ENCODE measurements around the gene RPL10A. TPM values are rescaled to one million over a fixed set of nuclear protein-coding genes. Genes with fewer than 3 reads are reported as not detected.

Gene RPL10A
- total RNA-seq, 1 donor from 2014 or later = 3,222 TPM

- H3K9me3 ChIP-seq (ENCODE audit: control insufficient read depth in 3 of 3, low read length in 3 of 3) = no peaks in the 10 kb centered on the region
- H3K36me3 ChIP-seq (ENCODE audit: control insufficient read depth in 3 of 3, insufficient read depth in 3 of 3, low read length in 3 of 3) = peaks cover 19 to 33% (median 22%) of the 10 kb centered on the region in 3 donors
- no peaks in the 10 kb centered on the region for H3K27me3 ChIP-seq (ENCODE audit: control insufficient read depth in 3 of 3, insufficient read depth in 3 of 3, low read length in 3 of 3)
- H3K4me1 ChIP-seq (ENCODE audit: control insufficient read depth in 3 of 3, insufficient read depth in 3 of 3, low read length in 3 of 3) = peaks cover 27 to 28% (median 27%) of the 10 kb centered on the region in 3 donors
- H3K27ac ChIP-seq (ENCODE audit: low read depth, low read length) = no peak overlapping the region
- H3K4me3 ChIP-seq (ENCODE audit: low read length in 3 of 3) = no peak overlapping the region
- H3K9ac ChIP-seq (ENCODE audit: low read depth in 1 of 3, low read length in 3 of 3) = no peak overlapping the region
These were observed 10.3 kb upstream of the RPL10A start for GRCh38 chr6:35457907-35458306.

DNA sequence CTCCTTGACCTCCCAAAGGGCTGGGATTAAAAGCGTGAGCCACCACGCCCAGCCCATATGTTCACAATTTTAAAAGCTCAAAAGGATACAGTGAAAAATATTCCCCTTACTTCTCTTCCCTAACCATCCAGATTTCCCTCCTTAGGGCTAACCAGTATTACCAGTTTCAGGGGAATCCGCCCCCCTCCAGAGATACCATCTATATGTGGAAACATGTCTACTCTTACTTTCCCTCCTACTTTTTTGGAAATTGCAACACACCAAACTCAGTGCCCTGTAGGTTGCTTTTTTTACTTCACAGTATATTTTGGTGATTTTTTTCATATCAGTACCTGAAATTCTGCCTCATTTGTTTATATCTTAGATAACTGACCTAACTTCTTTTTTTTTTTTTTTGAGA is 6.9 kb upstream of the RPL10A start:
- Histone ChIP-seq H3K9ac (ENCODE audit: low read depth in 1 of 3, low read length in 3 of 3) (no peak overlapping the region), H3K4me3 (ENCODE audit: low read length in 3 of 3) (no peak overlapping the region), H3K27me3 (ENCODE audit: control insufficient read depth in 3 of 3, insufficient read depth in 3 of 3, low read length in 3 of 3) (no peaks in the 10 kb centered on the region), H3K36me3 (ENCODE audit: control insufficient read depth in 3 of 3, insufficient read depth in 3 of 3, low read length in 3 of 3) (peaks cover 18 to 32% (median 20%) of the 10 kb centered on the region in 3 donors), H3K9me3 (ENCODE audit: control insufficient read depth in 3 of 3, low read length in 3 of 3) (no peaks in the 10 kb centered on the region), H3K4me1 (ENCODE audit: control insufficient read depth in 3 of 3, insufficient read depth in 3 of 3, low read length in 3 of 3) (no peaks in the 10 kb centered on the region), H3K27ac (ENCODE audit: low read depth, low read length) (no peak overlapping the region)

- H3K27ac ChIP-seq (ENCODE audit: low read depth, low read length) = no peak overlapping the region
- H3K4me1 ChIP-seq (ENCODE audit: control insufficient read depth in 3 of 3, insufficient read depth in 3 of 3, low read length in 3 of 3) = peaks cover 6 to 9% (median 7%) of the 10 kb centered on the region in 3 donors
- no peak overlapping the region for H3K9ac ChIP-seq (ENCODE audit: low read depth in 1 of 3, low read length in 3 of 3)
- no peak overlapping the region for H3K4me3 ChIP-seq (ENCODE audit: low read length in 3 of 3)
- no peaks in the 10 kb centered on the region for H3K9me3 ChIP-seq (ENCODE audit: control insufficient read depth in 3 of 3, low read length in 3 of 3)
- H3K36me3 ChIP-seq (ENCODE audit: control insufficient read depth in 3 of 3, insufficient read depth in 3 of 3, low read length in 3 of 3) = peaks cover 15 to 21% (median 16%) of the 10 kb centered on the region in 3 donors
- no peaks in the 10 kb centered on the region for H3K27me3 ChIP-seq (ENCODE audit: control insufficient read depth in 3 of 3, insufficient read depth in 3 of 3, low read length in 3 of 3)
These were observed 4.9 kb upstream of the RPL10A start for GRCh38 chr6:35463292-35463691.

DNA sequence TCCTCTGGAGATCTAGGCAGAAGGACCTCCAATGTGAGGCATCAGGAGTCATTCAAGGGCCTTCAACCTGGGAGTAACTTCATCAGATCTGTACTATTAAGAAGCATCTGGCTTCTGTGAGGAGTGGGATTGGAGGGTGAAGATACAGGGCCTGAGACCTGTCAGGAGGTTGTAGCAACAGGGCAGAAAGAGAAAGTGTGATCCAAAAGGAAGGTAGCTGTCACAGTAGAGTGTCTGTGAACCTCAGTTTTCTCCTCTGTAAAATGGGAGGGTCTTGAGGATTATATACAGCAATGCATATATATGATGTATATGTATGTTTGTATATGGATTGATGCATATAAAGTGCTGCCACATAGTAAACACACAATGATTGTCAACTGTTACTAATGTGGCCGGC is 2.6 kb upstream of the RPL10A start:
- peaks cover 13 to 20% (median 19%) of the 10 kb centered on the region in 3 donors for H3K36me3 ChIP-seq (ENCODE audit: control insufficient read depth in 3 of 3, insufficient read depth in 3 of 3, low read length in 3 of 3)
- H3K4me3 ChIP-seq (ENCODE audit: low read length in 3 of 3) = no peak overlapping the region
- no peaks in the 10 kb centered on the region for H3K9me3 ChIP-seq (ENCODE audit: control insufficient read depth in 3 of 3, low read length in 3 of 3)
- no peaks in the 10 kb centered on the region for H3K27me3 ChIP-seq (ENCODE audit: control insufficient read depth in 3 of 3, insufficient read depth in 3 of 3, low read length in 3 of 3)
- H3K4me1 ChIP-seq (ENCODE audit: control insufficient read depth in 3 of 3, insufficient read depth in 3 of 3, low read length in 3 of 3) = peaks cover 16 to 31% (median 25%) of the 10 kb centered on the region in 3 donors
- no peak overlapping the region for H3K27ac ChIP-seq (ENCODE audit: low read depth, low read length)
- no peak overlapping the region for H3K9ac ChIP-seq (ENCODE audit: low read depth in 1 of 3, low read length in 3 of 3)

DNA sequence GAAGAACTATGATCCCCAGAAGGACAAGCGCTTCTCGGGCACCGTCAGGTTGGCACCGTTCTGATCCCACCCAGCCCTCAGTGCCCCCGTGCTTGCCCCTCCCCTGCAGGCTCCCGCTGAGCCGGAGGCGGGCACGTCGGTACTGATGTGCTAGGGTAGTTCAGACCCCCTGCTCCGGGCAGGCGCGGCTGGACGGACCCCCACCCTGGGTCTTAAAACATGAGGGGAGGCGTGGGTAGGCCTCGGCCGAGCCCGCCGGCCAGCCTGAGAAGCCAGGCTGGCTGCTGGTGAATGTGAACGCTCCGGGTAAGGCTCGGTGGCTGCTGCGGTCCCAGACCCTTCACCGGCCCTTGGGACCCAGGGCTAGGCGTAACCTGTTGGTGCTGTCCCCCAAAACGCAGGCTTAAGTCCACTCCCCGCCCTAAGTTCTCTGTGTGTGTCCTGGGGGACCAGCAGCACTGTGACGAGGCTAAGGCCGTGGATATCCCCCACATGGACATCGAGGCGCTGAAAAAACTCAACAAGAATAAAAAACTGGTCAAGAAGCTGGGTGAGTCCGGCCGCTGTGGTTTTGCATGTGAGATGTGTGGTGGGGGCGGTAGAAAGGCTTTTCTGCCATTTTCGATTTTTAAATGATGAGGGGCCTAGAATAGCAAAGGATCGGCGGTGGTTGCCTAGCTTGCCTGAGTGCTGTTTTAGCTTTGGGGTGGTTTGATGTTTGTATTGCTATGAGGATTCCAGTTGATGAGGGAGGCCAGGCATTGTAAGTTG is 964 bp downstream of the RPL10A start:
- Histone ChIP-seq H3K9me3 (ENCODE audit: control insufficient read depth in 3 of 3, low read length in 3 of 3) (no peaks in the 10 kb centered on the region), H3K27ac (ENCODE audit: low read depth, low read length) (peak overlapping the region; percentile 92), H3K9ac (ENCODE audit: low read depth in 1 of 3, low read length in 3 of 3) (peak overlapping the region; percentile 89 to 97 (median 95)), H3K27me3 (ENCODE audit: control insufficient read depth in 3 of 3, insufficient read depth in 3 of 3, low read length in 3 of 3) (no peaks in the 10 kb centered on the region), H3K4me1 (ENCODE audit: control insufficient read depth in 3 of 3, insufficient read depth in 3 of 3, low read length in 3 of 3) (peaks cover 16 to 34% (median 30%) of the 10 kb centered on the region in 3 donors), H3K4me3 (ENCODE audit: low read length in 3 of 3) (peak overlapping the region; percentile 79 to 95 (median 88)), H3K36me3 (ENCODE audit: control insufficient read depth in 3 of 3, insufficient read depth in 3 of 3, low read length in 3 of 3) (peaks cover 22 to 37% (median 29%) of the 10 kb centered on the region in 3 donors)

GRCh38 chr6:35469751-35470662 is 1.8 kb downstream of the RPL10A start:
- Histone ChIP-seq H3K4me3 (ENCODE audit: low read length in 3 of 3) (peak overlapping the region; percentile 79 to 95 (median 88)), H3K27ac (ENCODE audit: low read depth, low read length) (peak overlapping the region; percentile 92), H3K4me1 (ENCODE audit: control insufficient read depth in 3 of 3, insufficient read depth in 3 of 3, low read length in 3 of 3) (peaks cover 16 to 34% (median 30%) of the 10 kb centered on the region in 3 donors), H3K9me3 (ENCODE audit: control insufficient read depth in 3 of 3, low read length in 3 of 3) (no peaks in the 10 kb centered on the region), H3K27me3 (ENCODE audit: control insufficient read depth in 3 of 3, insufficient read depth in 3 of 3, low read length in 3 of 3) (no peaks in the 10 kb centered on the region), H3K36me3 (ENCODE audit: control insufficient read depth in 3 of 3, insufficient read depth in 3 of 3, low read length in 3 of 3) (peaks cover 24 to 41% (median 35%) of the 10 kb centered on the region in 3 donors), H3K9ac (ENCODE audit: low read depth in 1 of 3, low read length in 3 of 3) (peak overlapping the region; percentile 89 to 97 (median 95))

GRCh38 chr6:35470663-35471120 is 2.5 kb downstream of the RPL10A start:
- Histone ChIP-seq H3K36me3 (ENCODE audit: control insufficient read depth in 3 of 3, insufficient read depth in 3 of 3, low read length in 3 of 3) (peaks cover 27 to 42% (median 41%) of the 10 kb centered on the region in 3 donors), H3K27me3 (ENCODE audit: control insufficient read depth in 3 of 3, insufficient read depth in 3 of 3, low read length in 3 of 3) (no peaks in the 10 kb centered on the region), H3K4me1 (ENCODE audit: control insufficient read depth in 3 of 3, insufficient read depth in 3 of 3, low read length in 3 of 3) (peaks cover 16 to 34% (median 30%) of the 10 kb centered on the region in 3 donors), H3K4me3 (ENCODE audit: low read length in 3 of 3) (no peak overlapping the region), H3K27ac (ENCODE audit: low read depth, low read length) (no peak overlapping the region), H3K9me3 (ENCODE audit: control insufficient read depth in 3 of 3, low read length in 3 of 3) (no peaks in the 10 kb centered on the region), H3K9ac (ENCODE audit: low read depth in 1 of 3, low read length in 3 of 3) (peak overlapping the region in 1 of 3 donors; percentile 45)

DNA sequence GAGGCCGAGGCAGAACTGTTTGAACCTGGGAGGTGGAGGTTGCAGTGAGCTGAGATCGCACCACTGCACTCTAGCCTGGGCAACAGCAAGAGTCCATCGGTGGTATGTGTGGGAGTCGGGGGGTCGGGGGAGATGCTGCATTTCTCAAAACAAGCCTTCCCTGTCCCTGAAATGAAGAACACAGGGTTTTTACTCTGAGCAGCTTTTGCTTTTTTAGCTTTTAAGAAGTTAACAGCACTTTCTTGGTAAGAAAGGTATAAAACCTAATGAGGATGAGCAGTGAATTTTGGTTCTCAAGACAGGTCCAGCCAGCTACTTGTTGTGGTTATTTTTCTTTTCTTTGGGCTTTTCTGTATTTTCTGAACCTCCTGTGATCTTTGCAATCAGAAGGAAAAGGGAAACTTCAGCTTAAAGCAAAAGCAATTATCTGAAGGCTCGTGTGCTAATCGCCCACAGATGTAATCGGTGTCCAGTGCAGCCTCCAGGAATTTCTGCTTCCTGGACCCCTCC is 3.7 kb downstream of the RPL10A start:
- Histone ChIP-seq H3K36me3 (ENCODE audit: control insufficient read depth in 3 of 3, insufficient read depth in 3 of 3, low read length in 3 of 3) (peaks cover 26 to 42% (median 39%) of the 10 kb centered on the region in 3 donors), H3K4me3 (ENCODE audit: low read length in 3 of 3) (no peak overlapping the region), H3K9me3 (ENCODE audit: control insufficient read depth in 3 of 3, low read length in 3 of 3) (no peaks in the 10 kb centered on the region), H3K27me3 (ENCODE audit: control insufficient read depth in 3 of 3, insufficient read depth in 3 of 3, low read length in 3 of 3) (no peaks in the 10 kb centered on the region), H3K4me1 (ENCODE audit: control insufficient read depth in 3 of 3, insufficient read depth in 3 of 3, low read length in 3 of 3) (peaks cover 16 to 34% (median 30%) of the 10 kb centered on the region in 3 donors), H3K27ac (ENCODE audit: low read depth, low read length) (peak overlapping the region; percentile 11), H3K9ac (ENCODE audit: low read depth in 1 of 3, low read length in 3 of 3) (no peak overlapping the region)

GRCh38 chr6:35473075-35473849 is 5.1 kb downstream of the RPL10A start:
- no peak overlapping the region for H3K4me3 ChIP-seq (ENCODE audit: low read length in 3 of 3)
- H3K9me3 ChIP-seq (ENCODE audit: control insufficient read depth in 3 of 3, low read length in 3 of 3) = no peaks in the 10 kb centered on the region
- no peaks in the 10 kb centered on the region for H3K27me3 ChIP-seq (ENCODE audit: control insufficient read depth in 3 of 3, insufficient read depth in 3 of 3, low read length in 3 of 3)
- H3K4me1 ChIP-seq (ENCODE audit: control insufficient read depth in 3 of 3, insufficient read depth in 3 of 3, low read length in 3 of 3) = peaks cover 10 to 26% (median 23%) of the 10 kb centered on the region in 3 donors
- peaks cover 33 to 46% (median 44%) of the 10 kb centered on the region in 3 donors for H3K36me3 ChIP-seq (ENCODE audit: control insufficient read depth in 3 of 3, insufficient read depth in 3 of 3, low read length in 3 of 3)
- H3K27ac ChIP-seq (ENCODE audit: low read depth, low read length) = no peak overlapping the region
- H3K9ac ChIP-seq (ENCODE audit: low read depth in 1 of 3, low read length in 3 of 3) = peak overlapping the region in 1 of 3 donors; percentile 40

All from skeletal muscle tissue (tissue), 4 donors.